IPS-NIHi7 (cell line): ENCODE results near the gene AGAP1.

Source experiments
- DNase-seq: peaks from one replicate; pipeline ENCODE4 v3.0.0; 2012; ENCODE audit warnings: mixed read lengths; ENCODE audit errors: extremely low spot score

The AGAP1 gene

DNA sequence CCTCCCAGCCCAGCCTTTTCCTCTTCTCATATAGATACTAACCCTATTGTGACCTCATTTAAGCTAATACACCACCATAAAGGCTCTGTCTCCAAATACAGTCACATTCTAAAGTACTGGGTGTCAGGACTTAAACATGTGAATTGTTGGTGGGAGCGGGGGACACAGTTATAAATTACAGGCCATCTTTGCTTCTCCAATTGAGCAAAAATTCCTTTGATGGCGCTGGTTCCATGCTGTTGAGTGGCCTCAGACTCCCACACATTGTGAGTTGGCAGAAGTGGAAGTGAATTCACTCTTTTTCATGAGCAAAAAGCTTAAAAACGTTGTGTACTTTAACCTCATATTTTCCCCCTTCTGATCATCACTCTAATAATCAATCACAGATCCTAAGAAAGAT lies 628.4 kb downstream of the AGAP1 start:
- no peak for DNase-seq

DNA sequence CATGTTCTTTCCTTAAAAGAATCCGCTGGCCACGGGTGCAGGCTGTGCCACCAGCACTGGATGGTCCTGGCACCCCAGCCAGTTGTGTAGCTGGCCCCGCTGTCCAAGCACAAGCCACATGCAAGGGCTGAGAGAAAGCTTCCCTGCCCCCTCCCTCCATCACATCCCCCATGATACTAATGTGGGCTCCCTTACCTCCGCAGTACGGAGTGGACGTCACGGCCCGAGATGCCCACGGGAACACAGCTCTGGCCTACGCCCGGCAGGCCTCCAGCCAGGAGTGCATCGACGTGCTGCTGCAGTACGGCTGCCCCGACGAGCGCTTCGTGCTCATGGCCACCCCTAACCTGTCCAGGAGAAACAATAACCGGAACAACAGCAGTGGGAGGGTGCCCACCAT lies 629.9 kb downstream of the AGAP1 start:
- DNase-seq: no peak

GRCh38 chr2:236124182-236124893 lies 630.5 kb downstream of the AGAP1 start:
- no peak for DNase-seq

DNA sequence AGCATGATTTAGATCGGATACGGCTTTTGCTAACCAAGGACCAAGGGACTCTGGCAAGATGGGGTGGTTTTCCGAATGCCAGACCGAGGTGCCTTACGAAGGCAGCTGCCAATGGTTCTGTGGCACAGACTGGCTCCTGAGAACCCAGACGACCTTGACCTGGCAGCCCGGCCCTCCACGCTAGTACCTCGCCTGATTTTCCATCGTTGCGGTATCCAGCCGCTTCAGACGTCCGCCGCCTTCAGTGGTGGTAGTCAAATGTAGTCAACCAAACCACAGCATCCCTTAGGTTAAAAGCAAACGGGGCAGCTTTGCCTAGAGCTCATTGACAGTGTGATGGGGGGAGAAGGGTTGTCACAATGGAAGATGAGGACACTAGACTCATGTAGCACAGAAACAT lies 631.7 kb downstream of the AGAP1 start:
- DNase-seq: no peak

- peak; percentile 10 for DNase-seq
Observed at GRCh38 chr2:236127010-236127409, 633.2 kb downstream of the AGAP1 start.

DNA sequence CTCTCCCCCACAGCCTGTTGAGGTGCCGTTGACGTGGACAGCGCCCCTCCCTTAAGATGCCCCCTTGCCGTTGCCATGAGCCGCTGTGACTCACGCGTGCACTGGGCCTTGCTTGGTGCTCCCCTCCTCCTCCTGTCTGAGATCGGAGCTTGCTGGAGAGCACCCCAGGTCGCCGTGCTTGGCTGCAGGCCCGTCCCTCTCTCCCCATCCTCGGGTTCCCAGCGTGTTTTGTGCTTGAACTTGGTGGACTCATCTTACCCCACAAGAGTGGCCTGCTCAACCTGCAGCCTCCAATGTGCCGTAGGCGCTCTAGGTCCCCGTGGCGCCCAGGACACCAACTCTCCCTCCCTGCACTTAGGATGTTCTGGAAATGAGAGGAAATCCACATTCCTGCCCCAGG lies 634.5 kb downstream of the AGAP1 start:
- peak; percentile 15 for DNase-seq

- no peak for DNase-seq
Observed at GRCh38 chr2:236129935-236130334, 636.1 kb downstream of the AGAP1 start.

DNA sequence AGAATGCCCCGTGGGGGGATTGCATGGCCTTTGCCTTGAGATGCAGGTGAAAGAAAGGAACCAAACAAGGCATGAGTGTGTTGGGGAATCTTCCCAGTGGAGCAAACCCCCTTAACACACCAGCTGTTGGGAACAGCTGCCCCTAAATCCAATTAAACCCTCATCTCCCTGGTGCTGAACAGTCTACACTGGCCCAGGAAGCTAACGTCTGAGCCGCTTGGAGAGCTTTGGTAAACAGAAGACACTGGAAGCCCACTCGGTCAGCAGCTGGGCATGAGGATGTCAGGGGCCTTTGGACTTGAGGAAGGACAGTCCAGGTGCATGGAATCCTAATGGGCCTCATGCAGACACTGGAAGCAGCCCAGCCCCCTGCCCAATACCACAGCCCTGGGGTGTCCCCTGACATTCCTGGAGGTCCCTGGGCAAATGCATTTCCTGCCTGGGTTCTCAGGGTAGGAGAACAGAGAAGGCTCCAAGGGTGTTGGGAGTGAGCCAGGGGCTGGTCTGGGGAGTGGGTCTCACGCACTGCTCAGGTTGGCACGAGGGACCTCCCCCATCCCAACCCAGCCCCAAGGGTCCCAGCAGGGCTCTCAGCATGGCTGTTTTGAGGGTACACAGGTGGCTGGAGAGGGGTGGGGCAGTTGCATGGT lies 636.6 kb downstream of the AGAP1 start:
- peak; percentile 11 for DNase-seq

GRCh38 chr2:236131073-236131692 lies 637.3 kb downstream of the AGAP1 start:
- DNase-seq: peak; percentile 14

DNA sequence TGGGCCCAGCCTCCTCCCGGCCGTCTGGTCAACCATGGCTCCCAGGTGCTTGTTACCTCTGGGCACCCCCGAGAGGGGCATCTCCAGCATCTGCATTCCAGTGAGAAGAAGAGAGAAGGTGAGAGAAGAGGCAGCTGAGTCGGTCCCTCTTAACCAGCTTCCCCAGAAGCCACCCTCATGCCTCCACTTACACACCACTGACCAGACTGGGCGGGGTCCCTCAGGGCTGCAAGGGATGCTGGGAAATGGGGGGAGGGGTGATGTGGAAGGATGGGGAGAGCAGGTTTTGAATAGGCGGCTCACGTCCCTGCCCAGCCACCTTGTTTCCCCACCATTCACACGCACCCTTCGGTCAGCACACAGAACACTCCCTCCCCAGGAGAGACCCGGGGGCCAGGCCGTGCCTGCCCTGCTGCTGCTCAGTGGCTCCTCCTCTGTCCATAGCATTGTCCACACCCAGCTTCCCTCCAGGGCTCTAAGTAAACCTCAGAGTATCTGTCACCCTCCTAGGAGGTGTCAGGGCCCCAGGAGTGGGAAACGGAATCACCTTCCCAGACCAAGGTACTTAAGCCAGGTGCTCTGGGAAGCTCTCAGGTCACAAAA lies 639.7 kb downstream of the AGAP1 start:
- DNase-seq: no peak

- DNase-seq: no peak
Observed at GRCh38 chr2:236136538-236136937, 642.7 kb downstream of the AGAP1 start.

- no peak for DNase-seq
Observed at GRCh38 chr2:236137066-236137465, 643.2 kb downstream of the AGAP1 start.

GRCh38 chr2:236141616-236142015 lies 647.8 kb downstream of the AGAP1 start:
- DNase-seq: peak; percentile 12

GRCh38 chr2:236143811-236144210 lies 650.0 kb downstream of the AGAP1 start:
- no peak for DNase-seq

DNA sequence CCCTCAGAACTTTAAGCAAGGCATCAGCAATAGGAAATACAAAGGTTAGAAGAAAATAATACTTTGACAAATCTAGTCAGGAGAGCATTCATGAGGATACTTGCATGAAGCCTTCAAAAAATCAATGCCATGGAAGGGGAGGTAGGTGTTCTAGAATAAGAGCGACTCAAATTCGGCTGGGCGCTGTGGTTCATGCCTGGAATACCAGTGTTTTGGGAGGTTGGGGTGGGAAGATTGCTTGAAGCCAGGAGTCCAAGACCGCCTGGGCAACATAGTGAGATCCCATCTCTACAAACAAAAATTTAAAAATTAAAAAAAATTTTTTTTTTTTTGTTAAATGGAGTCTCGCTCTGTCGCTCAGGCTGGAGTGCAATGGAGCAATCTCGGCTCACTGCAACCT lies 652.6 kb downstream of the AGAP1 start:
- DNase-seq: no peak

- no peak for DNase-seq
Observed at GRCh38 chr2:236155406-236155805, 661.6 kb downstream of the AGAP1 start.

- no peak for DNase-seq
Observed at GRCh38 chr2:236156095-236156859, 662.4 kb downstream of the AGAP1 start.

- DNase-seq: no peak
Observed at GRCh38 chr2:236156860-236157194, 663.0 kb downstream of the AGAP1 start.

GRCh38 chr2:236157366-236157765 lies 663.5 kb downstream of the AGAP1 start:
- no peak for DNase-seq

GRCh38 chr2:236157815-236158498 lies 664.1 kb downstream of the AGAP1 start:
- DNase-seq: no peak

GRCh38 chr2:236158969-236159777 lies 665.3 kb downstream of the AGAP1 start:
- DNase-seq: peak; percentile 79
